Epithelial cell of esophagus (primary cell): Measurements from ENCODE around the gene MAS1.

Experiments
- DNase-seq: peaks from one replicate; pipeline ENCODE4 v3.0.0; 2010; ENCODE audit warnings: low read depth
- H3K4me3 ChIP-seq: 2 replicates; pipeline ENCODE4 v1.5.1; 2011; ENCODE audit warnings: mild to moderate bottlenecking, low read length, control low read depth
- TF ChIP-seq, protein P1 (sequence below): IDR thresholded peaks from 2 replicates; pipeline ENCODE4 v1.5.1; 2011; ENCODE audit warnings: low read depth, mild to moderate bottlenecking, low read length, control low read depth, inconsistent platforms; ENCODE audit not compliant: insufficient read depth; ENCODE audit errors: missing control alignments

The MAS1 gene

DNA sequence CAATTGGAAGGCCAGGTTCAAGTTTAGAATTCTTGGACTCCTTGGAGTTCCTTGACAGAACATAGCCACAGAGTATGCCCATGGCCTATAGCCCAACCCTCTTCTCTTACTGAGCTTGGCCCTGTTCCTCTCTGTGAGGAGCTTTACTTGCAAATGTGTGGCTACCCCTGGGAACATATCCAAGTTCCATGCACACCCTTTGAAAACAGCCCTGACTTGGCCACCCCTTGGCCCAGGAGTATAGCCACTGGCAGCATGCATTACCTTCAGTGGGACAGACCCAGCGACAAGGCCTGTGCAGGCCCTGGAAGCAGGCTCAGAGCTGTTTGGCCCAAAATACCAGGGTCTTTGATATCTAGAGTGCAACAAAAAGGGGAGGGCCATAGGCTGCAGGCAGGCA lies 19.5 kb upstream of the MAS1 start:
- no peak for DNase-seq
- TF ChIP-seq, protein P1, sequence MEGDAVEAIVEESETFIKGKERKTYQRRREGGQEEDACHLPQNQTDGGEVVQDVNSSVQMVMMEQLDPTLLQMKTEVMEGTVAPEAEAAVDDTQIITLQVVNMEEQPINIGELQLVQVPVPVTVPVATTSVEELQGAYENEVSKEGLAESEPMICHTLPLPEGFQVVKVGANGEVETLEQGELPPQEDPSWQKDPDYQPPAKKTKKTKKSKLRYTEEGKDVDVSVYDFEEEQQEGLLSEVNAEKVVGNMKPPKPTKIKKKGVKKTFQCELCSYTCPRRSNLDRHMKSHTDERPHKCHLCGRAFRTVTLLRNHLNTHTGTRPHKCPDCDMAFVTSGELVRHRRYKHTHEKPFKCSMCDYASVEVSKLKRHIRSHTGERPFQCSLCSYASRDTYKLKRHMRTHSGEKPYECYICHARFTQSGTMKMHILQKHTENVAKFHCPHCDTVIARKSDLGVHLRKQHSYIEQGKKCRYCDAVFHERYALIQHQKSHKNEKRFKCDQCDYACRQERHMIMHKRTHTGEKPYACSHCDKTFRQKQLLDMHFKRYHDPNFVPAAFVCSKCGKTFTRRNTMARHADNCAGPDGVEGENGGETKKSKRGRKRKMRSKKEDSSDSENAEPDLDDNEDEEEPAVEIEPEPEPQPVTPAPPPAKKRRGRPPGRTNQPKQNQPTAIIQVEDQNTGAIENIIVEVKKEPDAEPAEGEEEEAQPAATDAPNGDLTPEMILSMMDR: no peak
- H3K4me3 ChIP-seq: no peak overlapping the region

- peak; percentile 9 for DNase-seq
- TF ChIP-seq, protein P1: no peak
- no peak overlapping the region for H3K4me3 ChIP-seq
These were observed 18.9 kb upstream of the MAS1 start for GRCh38 chr6:159871906-159872305.

- no peak for DNase-seq
- TF ChIP-seq, protein P1: no peak
- H3K4me3 ChIP-seq: no peak overlapping the region
These were observed 16.4 kb upstream of the MAS1 start for GRCh38 chr6:159874435-159874834.

GRCh38 chr6:159875194-159875593 lies 15.6 kb upstream of the MAS1 start:
- no peak overlapping the region for H3K4me3 ChIP-seq
- TF ChIP-seq, protein P1: no peak
- no peak for DNase-seq

DNA sequence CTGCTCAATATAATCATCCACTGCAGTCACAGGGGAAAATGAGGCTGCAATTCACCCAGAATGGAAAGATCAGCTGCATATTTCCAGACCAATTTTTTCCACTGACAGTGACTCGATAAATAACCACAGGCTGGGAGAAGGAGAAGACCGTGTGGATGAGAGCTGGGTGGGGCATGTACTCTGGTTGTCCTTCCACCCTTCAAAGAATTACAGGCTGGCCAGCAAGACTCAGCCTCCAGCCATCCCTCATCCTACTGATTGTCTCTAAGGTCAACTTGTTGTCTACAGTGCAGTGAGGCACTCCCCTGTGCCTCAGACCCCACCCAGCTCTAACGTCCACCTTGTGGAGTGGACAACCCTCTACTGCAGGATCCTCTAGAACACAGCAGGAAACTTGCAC lies 14.5 kb upstream of the MAS1 start:
- TF ChIP-seq, protein P1: no peak
- DNase-seq: no peak
- no peak overlapping the region for H3K4me3 ChIP-seq

DNA sequence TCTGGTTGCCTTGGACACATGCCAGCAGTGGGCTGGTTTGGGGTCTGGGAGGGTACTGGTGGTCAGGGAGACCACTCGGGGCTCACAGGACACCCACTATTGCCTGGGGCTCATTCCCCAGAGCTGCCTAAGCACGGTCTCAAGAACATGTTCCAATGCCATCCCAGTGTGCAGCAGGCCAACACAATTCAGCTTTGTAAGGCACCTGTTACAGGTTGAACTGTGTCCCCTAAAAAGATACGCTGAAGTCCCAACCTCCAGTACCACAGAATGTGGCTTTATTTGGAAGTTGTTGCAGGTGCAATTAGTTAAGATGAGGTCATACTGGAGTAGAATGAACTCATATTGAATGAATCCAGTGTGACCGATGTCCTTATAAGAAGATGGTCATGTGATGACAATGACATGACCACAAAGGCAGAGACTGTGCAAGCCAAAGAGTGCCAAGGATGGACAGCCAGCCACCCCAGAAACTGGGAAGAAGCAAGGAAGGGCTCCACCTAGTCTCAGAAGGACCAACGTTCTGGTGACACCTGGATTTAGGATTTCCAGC lies 13.5 kb upstream of the MAS1 start:
- TF ChIP-seq, protein P1: no peak
- DNase-seq: no peak
- no peak overlapping the region for H3K4me3 ChIP-seq

- TF ChIP-seq, protein P1: no peak
- DNase-seq: no peak
- H3K4me3 ChIP-seq: no peak overlapping the region
These were observed 12.4 kb upstream of the MAS1 start for GRCh38 chr6:159878341-159878740.
